Activated CD4-positive, CD25-positive, alpha-beta regulatory T cell treated with anti-CD3 and anti-CD28 coated beads, Interleukin-2, amount 50 U/mL, for 72 hours (primary cell): ENCODE measurements around the gene ZNF668.
"Not testable (repeated sequence)": the region's sequence is repeated elsewhere in the genome, so short reads cannot be mapped to it uniquely, and the experiment has no call there.

Experiments used
- DNase-seq: peaks from one replicate; pipeline ENCODE4 v3.0.0; 2021

ZNF668 gene

DNA sequence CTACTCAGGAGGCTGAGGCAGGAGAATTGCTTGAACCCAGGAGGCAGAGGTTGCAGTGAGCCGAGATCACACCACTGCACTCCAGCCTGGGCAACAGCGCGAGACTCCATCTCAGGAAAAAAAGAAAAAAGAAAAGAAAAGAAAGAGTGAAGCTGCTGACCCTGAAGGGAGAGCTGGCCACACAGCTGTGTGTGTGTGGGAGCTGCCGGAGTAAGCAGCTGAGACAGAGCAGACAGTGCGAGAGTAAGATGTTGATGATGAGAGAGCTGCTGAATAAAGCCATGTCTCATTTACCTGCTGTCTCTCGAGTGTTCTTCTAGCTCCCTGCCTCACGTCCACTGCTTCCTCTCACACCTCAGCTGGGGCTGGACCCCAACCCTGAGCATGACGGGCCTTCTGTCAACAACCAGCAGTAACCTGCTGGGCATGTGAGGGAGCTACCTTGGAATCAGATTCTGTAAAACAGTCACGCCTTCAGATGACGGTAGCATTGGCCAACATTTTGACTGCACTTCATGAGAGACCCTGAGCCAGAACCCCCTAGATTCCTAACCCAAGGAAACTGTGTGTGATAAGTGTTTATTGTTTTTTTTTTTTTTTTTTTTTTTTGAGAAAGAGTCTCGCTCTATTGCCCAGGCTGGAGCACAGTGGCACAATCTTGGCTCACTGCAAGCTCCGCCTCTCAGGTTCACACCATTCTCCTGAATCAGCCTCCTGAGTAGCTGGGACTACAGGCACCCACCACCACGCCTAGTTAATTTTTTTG lies 27.0 kb upstream of the ZNF668 start:
- not testable (repeated sequence) for DNase-seq

DNA sequence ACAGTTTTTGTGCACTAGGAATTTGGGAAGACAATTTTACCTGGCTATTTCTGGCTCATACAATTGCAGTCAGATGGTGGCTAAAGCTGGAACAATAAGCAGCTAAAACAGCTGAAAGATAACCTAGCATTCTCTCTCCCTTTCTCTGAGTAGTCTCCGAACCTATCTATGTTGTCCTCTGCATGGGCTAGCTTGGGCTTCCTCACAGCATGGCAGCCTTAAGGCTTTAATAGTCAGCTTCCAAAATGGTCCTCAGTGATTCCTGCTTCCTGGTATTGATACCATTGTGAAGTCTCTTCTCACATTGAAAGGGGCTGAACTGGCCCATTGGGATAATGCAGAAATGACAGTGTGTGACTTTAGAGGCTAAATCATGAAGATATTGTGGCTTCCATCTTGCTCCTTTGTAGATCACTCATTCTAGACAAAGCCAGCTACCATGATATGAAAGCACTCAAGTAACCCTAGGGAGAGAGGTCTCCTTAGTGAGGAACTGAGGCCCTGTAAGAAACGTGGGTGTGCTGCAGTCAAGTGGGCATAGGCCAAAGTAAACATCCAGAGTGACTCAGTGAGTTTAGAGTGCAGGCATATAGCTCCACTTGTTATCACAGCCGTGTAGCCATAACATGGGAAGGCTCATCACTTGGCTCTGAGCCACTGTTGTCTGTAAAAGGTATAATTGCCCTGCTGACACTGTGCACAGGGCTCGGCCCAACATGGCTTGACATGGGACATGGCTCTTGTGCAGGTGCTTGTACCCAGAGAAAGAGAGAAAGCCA lies 26.0 kb upstream of the ZNF668 start:
- DNase-seq = no peak

DNA sequence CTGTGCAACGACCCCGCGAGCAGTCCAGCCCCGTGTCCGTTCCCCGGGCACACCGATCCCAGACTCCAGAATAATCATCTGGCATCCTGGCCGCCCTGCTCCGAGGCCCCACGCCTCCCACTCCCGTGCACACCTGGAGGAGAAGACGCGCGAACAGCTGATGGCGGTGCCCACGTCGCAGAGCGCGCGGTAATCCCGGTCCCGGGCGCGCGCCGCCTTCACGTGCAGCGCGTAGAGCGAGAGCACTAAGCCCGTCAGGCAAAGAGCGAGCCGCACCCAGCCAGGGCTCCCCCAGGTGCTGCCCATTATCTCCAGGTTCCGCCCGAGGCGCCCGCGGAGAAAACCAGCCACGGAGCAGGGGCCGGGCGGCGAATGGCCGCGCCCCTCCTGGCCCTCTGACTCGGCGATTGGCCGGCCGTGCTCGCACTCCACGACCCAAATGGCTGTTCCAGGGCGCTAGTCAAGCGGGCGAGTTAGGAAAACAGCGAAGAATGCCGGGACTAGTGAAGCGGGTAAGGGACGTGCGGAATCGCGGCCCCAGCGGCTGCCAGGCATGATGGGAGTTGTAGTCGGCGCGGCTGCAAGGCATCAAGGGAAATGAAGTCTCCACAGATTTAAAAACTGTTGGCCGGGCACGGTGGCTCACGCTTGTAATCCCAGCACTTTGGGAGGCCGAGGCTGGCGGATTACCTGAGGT lies 20.5 kb upstream of the ZNF668 start, which contains the start of gene VKORC1:
VKORC1 (minus strand) TSS at position 374 of the 697 bp plus-strand sequence; CDS start at position 306, 68 bp downstream.
- peak; percentile 80 for DNase-seq

DNA sequence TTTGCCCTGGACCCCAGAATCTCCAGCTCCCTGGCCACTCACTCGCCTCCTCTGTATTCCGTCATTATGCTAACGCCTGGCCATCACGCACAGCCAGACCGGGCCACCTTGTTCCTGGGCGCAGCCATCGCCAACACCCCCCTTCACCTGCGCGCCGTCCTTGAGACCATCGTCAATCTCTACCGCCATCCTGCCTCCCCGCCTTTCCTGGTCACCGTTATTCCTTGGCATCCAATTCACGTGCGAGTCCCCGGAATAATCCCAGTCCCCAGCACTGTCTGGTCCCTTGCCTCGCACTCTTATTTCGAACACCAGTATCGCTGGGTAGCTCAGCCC lies 20.0 kb upstream of the ZNF668 start:
- DNase-seq = no peak

DNA sequence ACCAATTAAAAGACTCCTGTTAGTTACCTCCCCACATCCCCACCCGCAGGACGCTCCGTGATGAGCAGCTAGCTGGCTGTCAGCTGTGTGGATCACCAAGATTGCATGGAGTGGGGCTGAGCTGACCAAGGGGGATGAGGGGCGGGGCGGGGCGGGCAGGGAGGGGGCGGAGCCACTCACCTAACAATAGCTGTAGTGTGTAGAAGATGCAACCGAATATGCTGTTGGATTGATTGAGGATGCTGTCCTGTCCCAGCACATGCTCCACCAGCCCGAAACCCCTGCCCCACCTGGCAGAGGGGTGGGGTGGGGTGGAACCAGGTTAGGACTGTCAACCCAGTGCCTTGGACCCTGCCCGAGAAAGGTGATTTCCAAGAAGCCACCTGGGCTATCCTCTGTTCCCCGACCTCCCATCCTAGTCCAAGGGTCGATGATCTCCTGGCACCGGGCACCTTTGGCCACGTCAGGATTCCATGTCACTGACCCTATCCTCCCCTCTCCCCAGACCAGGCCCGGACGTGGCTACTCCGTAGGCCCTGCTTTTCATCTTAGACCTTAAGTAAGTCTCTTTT lies 19.2 kb upstream of the ZNF668 start:
- no peak for DNase-seq

DNA sequence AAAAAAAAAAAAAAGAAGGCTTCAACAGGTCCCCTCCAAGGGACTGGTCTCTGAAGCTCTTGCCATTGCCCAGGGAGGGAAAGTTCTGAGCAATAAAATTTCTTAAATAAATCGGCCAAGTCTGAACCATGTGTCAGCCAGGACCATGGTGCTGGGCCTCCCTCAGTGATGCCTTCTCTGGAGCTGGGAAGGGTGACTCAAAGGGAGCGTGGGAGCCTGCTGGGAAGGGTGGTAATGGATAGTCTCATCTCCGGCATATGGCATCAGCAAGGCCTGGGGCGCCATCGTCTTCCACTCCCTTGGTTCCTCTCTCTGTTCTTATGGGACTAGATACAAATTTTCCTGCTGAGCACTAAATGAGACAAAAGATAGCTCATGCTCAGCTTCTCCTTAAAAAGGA lies 18.3 kb upstream of the ZNF668 start:
- DNase-seq = no peak

DNA sequence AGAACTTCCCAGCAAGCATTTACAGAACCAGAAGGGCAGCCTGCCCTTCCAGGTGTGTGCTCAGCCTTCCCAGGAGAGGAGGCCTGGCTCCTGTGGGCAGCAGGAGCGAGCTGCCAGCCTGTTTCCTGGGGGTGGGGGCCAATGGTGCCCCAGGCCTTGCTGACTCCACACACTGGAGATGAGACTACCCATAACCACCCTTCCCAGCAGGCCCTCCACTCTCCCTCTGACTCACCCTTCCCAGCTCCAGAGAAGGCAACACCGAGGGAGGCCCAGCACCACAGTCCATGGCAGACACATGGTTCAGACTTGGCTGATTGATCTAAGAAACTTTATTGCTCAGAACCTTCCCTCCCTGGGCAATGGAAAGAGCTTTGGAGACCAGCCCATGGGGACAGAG lies 16.5 kb upstream of the ZNF668 start:
- no peak for DNase-seq

DNA sequence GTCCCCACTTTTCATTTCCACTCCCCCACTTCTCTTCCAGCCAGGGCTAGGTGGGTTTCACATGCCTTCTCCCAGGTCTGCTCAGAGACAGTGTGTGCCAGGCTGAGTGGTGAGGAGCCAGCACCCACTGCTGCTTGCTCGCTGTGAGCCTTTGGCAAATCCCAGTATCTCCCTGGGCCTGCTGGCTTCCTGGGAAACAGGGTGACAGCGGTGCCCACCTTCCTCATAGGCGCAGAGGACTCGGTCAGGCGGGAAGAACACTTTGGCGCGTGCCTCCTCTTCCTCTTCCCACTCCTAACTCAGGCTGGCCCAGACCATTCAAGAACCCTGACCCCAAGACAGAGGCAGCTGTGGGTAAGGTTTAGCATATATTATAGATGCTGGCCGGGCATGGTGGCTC lies 15.2 kb upstream of the ZNF668 start:
- DNase-seq = no peak

DNA sequence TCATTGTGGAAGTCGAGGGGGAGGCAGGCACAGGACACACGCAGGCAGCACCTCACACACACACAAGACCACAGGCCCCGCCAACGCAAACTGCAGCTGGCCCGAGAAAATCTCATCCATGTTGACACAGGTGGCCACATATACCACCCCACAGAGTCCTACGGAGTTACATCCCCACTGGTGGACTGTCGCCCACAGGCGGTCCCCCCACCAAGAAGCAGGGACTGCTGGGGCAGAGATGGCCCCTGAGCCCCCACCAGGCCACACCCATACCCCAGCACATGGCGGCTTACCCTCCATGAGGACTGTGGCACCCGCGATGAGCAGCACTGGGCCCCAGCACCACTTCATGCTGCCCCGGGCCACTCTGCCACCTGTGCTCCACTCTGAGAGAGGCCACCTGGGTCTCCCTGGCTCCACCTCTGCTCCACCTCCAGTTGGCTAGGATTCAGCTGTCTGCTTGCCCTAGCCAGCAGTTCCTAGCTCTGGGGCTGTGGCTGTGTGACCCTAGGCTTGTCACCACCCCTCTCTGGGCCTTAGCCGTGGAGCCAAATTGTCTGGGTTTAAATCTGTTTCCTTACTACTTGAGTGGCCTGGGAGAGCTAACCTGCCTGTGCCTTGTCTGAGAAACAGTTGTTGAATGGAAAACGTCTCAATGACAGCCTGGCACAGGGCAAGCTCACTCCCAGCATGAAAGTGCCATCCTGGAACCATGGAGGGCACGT lies 14.6 kb upstream of the ZNF668 start, which contains the start of gene PRSS53:
PRSS53 (minus strand) TSS at position 485 of the 725 bp plus-strand sequence; CDS start at position 351, 134 bp downstream.
- no peak for DNase-seq

DNA sequence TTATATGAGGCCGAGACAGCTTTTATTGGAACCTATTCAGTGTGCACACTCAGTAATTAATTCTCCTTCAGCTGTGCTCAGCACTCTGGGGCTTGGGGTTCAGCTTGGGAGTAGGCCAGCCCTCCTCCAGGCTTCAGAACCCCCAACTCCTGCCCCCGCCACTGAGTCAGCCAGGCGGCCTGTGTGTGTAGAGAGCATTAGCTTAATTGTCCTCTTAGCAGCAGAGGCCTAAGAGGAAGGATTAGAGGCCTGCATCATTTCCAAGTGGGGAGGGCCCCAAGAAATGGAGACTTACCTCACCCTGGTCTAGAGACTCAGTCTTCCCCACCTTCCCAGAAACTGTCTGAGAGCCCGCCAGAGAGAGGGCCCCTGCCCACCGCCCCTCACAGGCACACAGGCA lies 13.9 kb upstream of the ZNF668 start:
- no peak for DNase-seq

DNA sequence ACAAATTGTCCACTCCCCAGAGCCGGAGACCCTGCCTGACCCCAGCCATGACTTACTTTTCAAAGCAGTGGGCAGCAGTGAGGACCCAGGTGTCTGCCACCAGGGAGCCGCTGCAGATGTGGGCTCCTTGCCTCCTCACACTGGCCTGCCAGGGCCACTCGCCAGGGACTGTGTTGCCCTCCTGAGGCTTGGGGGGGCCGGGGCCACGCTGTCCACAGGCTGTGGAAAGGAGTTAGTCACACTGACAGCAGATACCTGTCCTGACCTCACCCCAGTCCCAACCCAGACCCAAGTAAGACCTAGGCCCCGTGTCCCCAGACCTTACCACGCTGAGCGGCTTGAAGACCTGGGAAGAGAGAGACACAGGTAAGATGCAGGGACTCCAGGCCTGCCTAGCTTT lies 13.4 kb upstream of the ZNF668 start:
- DNase-seq = no peak

DNA sequence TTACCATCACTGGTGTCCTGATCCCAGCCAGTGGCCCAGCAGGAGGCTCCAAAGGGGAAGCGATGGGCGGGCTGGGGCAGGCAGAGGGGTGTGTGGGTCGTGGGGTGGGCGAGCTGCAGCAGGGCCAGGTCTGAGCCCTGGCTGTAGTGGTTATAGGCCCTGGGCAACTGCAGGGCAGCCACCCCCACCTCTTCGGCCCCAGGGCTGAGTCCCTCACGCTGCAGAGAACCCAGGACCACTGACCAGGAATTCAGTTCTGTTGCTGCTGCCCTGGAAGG lies 12.5 kb upstream of the ZNF668 start:
- DNase-seq = no peak

DNA sequence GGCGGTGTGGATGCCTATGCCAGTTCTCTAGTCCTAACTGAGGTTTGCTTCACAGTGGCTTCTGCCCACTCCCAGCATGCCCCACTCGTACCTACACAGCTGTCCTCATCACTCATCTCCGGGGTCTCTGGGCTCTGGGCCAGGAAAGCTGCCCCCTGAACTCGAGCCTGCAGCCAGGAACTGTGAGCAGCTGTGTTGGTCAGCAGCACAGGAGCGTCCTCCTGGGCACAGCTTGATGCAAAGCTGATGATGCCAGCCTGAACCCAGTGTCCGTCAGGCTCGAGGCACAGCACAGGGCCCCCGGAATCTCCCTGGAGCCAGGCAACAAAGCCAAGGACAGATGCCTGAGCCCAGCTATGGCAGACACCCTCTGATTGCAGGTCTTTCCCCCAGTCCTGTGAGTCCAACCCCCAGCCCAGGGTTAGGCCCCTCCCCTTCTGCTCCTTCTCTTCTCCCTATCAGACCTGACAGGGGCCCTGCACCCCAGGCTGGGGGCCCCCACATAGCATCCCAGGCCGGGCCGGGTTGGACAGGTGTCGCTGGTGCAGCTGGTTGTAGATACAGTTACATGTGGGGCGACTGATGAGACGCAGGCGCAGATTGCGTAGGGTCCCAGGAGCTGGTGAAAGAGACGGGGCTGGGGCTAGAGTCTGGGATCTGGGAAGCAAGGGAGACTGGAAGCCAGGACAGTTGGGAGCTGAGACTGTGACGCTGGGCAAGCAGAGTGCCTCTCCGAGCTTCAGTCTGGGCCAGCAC lies 12.0 kb upstream of the ZNF668 start:
- no peak for DNase-seq

DNA sequence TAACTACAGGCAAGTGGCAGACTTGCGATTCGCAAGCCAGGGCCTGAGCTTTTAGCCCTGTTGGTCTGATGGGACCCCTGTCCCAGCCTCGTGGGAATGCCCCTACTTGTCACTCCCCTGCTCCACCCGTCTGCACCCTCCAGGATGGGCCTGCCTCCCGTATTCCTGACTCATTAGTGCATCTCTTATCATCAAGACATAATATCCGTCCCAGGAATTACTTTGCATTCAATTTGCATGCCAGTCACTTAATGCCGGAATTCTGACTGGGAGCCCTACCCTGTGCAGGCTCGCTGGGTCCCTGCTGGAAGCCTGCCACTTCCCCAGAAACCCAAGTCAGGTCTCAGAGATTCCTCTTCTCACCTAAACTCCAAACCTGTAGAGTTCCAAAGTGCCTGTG lies 11.4 kb upstream of the ZNF668 start:
- DNase-seq = no peak

DNA sequence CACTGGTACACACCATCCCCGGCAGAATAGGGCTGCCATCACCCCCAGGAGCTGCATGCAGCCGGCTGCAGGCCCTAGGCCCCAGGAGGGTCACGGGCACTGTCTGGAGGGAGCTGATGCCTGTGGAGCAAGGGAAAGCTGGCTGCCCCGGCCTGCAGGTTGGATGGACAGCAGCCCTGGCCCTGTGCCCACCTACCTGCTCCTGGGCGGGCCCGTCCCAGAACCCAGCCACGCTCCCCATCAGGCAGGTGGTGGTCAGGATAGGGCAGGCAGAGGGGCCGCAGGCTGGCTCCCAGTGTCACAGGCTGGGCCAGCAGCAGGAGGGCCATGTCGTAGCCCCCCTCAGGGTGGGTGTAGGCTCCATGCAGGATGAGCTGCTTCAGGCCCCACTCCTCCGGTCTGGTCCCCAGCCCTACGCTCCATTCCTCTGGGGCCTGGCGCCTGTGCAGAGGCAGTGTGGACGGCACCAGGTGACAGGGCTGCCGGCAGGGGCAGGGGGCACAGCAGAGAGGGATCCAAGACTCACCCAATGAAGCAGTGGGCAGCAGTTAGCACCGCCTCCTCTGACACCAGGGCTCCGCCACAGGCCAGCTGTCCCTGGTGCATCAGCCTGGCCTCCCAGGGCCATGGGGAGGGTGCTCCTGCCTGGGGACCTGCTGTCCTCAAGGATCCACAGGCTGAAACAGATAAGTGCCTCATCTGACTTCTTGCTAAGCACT lies 10.7 kb upstream of the ZNF668 start:
- DNase-seq = no peak

DNA sequence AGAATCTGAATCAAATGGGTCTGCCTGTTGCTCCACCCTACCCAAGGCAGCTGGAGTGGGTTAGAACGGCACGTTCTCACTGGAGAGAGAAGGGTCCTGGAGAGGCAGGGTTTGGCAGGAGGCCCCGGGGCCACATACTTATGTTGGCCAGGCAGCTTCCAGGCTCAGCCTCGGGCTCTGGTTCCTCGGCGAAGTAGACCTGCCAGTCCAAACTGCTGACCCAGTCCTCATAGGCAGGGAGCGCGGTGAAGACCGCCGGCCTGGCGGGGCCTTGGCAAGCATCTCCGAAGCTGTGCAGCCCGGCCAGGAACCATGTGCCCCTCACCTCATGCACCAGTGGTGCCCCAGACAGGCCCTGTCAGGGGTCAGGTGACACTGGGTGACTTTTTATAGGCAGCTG lies 9.9 kb upstream of the ZNF668 start:
- no peak for DNase-seq

DNA sequence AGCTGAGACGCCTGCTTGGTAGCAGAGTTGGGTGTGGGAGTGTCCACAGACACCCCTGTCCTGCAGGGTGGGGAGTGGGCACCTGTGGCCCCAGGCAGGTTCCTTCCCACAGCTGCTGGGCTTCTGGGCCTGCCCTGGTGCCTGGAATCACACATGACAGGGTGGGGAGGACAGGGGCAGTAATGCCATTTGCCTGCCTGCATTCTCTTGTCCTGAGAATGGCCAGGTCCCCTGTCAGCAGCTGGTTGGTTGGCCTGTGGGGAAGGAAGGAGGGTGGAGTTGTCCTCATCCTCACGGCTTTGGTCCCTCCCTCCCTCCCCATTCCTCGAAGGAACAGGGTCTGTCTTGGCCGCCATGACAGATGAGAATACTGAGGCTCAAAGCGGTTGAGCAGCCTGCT lies 9.5 kb upstream of the ZNF668 start:
- DNase-seq = no peak

DNA sequence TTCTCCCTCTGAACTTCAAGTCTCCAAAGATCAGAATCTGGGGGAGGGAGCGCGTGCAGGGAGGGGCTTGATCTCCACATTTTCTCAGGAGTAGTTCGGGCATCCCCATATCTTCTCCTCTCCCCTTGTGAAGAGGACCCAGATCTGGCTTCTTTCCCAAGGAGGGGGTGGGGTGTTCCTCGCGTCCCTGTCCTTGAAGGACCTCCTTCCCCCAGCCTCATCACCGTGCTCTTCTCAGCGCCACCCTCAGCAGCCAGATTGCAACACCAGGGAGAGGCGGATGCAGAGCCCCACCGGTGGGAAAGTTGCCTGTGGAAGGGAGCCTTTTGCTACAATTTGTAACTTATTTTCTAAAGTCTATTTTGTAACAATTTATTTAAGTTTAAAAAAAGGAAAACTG lies 9.0 kb upstream of the ZNF668 start:
- no peak for DNase-seq

DNA sequence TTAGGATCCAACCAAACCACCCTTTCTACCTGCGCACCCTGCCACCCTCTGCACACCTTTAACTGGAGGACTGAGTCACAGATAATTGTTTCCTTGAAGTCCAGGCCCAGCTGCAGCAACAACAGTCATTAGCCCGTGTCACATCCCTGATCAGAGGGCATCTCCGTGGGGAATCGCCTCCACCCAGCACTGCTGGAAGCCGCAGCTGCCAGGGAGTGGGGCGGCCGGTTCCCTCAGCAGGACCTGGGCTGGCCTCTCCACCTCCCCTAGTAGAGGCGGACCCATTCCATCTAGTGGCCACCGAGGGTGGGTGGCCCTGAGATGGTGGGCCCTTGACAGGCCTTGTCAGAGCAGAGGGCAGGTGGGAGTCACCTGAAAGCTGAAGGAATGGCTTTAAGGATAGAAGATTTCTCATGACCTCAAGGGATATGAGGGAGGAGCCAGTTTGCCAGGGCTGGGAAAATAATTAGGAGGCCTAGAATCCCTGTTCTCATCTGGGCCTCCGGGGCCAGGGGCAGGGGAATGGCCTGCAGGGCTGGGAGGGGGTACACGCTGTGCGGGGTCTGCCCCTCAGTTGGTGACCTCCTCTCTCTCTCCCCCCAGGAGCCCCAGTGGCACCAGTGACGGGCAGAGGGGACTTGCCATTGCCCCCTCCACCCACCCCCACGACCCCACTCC lies 8.5 kb upstream of the ZNF668 start:
- no peak for DNase-seq

DNA sequence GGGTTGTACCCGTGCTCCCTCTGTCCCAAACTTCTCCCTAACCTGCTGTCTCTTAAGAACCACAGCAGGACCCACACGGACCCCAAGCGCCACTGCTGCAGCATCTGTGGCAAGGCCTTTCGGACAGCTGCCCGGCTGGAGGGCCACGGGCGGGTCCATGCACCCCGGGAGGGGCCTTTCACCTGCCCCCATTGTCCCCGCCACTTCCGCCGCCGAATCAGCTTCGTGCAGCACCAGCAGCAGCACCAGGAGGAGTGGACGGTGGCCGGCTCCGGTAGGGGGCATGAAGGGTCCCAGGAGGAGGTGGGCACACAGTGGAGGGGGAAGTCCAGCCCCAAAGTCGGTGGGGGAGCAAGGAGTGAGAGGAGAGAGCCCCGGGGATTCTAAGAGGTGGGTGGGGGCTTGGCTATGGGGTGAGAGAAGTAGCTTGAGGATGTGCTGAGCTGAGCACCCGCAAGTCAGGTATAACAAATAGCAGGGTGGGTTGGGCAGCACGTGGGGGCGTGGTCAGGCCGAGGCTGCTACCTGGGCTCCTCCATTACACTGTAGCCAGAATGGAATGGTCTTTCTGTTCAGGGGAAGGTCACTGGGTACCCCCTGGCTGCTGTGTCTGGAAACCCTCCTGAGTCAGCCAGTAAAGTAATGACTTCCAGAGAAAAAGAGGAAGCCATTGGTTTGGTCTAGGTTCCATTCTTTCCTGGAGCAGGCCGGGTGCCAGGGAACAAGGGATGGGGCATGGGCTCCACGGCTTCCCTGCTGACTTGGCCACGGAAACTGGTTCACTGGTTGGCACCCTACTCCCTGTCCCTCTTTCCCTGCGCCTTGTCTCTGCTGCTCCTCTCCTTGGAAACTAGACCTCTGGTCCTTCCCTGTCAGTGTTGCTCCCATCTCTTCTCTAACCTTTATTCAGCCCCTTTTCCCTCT lies 7.7 kb upstream of the ZNF668 start:
- DNase-seq = no peak
